GM12878 (cell line): ENCODE measurements around the gene DBNDD2. TPM values are rescaled to one million over a fixed set of nuclear protein-coding genes. Genes with fewer than 3 reads are reported as not detected.

Source experiments
- BACH1 ChIP-seq: fragments of 450-650 bp; IDR thresholded peaks from 2 replicates; pipeline ENCODE4 v1.6.1; 2017; ENCODE audit warnings: mild to moderate bottlenecking, borderline replicate concordance
- CEBPB ChIP-seq, 2 experiments: fragments of 150-350 bp in 1 of 2; IDR thresholded peaks; 2 replicates each; pipeline ENCODE4 v1.6.1; 2012 to 2014; ENCODE audit warnings: low read depth in 2 of 2, low read length in 2 of 2, borderline replicate concordance in 1 of 2, inconsistent platforms in 1 of 2
- CREB1 ChIP-seq: IDR thresholded peaks from 2 replicates; pipeline ENCODE4 v1.6.1; 2012; ENCODE audit warnings: low read depth, mild to moderate bottlenecking, inconsistent platforms
- NFYA ChIP-seq: IDR thresholded peaks from 2 replicates; pipeline ENCODE4 v1.6.1; 2011; ENCODE audit warnings: low read depth, mild to moderate bottlenecking, low read length, improper control_type of control experiment, borderline replicate concordance
- PAX8 ChIP-seq: fragments of 450-650 bp; IDR thresholded peaks from 2 replicates; pipeline ENCODE4 v1.6.1; 2017; ENCODE audit warnings: mild to moderate bottlenecking, moderate library complexity
- POLR2AphosphoS5 ChIP-seq: IDR thresholded peaks from 2 replicates; pipeline ENCODE4 v1.6.1; 2011; ENCODE audit warnings: mild to moderate bottlenecking, low read length, inconsistent platforms
- POU2F2 ChIP-seq: IDR thresholded peaks from 3 replicates; pipeline ENCODE4 v1.6.1; 2011; ENCODE audit warnings: low read depth, mild to moderate bottlenecking, low read length, borderline replicate concordance
- RCOR1 ChIP-seq: conservative IDR thresholded peaks from 2 replicates; pipeline ENCODE4 v1.6.1; 2012; ENCODE audit warnings: low read depth, low read length, improper control_type of control experiment
- RUNX3 ChIP-seq: IDR thresholded peaks from 2 replicates; pipeline ENCODE4 v1.6.1; 2012; ENCODE audit warnings: low read length, inconsistent platforms
- SMAD5 ChIP-seq: IDR thresholded peaks from 2 replicates; pipeline ENCODE4 v1.6.1; 2016; ENCODE audit warnings: antibody characterized with exemption, low read depth
- SREBF2 ChIP-seq: IDR thresholded peaks from 2 replicates; pipeline ENCODE4 v1.6.1; 2012; ENCODE audit warnings: mild to moderate bottlenecking, low read length
- STAT3 ChIP-seq: IDR thresholded peaks from 2 replicates; pipeline ENCODE4 v1.6.1; 2011; ENCODE audit warnings: low read depth, low read length, improper control_type of control experiment
- TBL1XR1 ChIP-seq: IDR thresholded peaks from 2 replicates; pipeline ENCODE4 v1.6.1; 2012; ENCODE audit warnings: low read depth, low read length, improper control_type of control experiment
- TCF7 ChIP-seq: IDR thresholded peaks from 2 replicates; pipeline ENCODE4 v1.6.1; 2014; ENCODE audit warnings: antibody characterized with exemption, borderline replicate concordance
- YY1 ChIP-seq: IDR thresholded peaks from 2 replicates; pipeline ENCODE4 v1.6.1; 2011; ENCODE audit warnings: low read depth, mild to moderate bottlenecking, low read length
- ZNF384 ChIP-seq: IDR thresholded peaks from 2 replicates; pipeline ENCODE4 v1.6.1; 2012; ENCODE audit warnings: low read depth, mild to moderate bottlenecking, low read length, improper control_type of control experiment, borderline replicate concordance
- ZNF622 ChIP-seq: fragments of 450-650 bp; IDR thresholded peaks from 2 replicates; pipeline ENCODE4 v1.6.1; 2017; ENCODE audit warnings: mild to moderate bottlenecking, inconsistent platforms
- polyA plus RNA-seq, 11 experiments: library from polyadenylated mRNA; depleted of rRNA in 4 of 11; unstranded in 6 of 11; stranded (reverse) in 5 of 11; fragments of >200 nt; fragmentation: Nextera tagmentation in 4 of 11; fragmentation: Illumina TruSeq in 1 of 11; extraction: Ambion mirVana in 4 of 11; extraction: Trizol in 1 of 11; gene quantifications; 1 replicate in 1 of 11; 2 replicates in 10 of 11; pipeline versions ENCODE4 v1.2.1 to v1.2.3, GENCODE V29; 2011 to 2016; ENCODE audit warnings: inconsistent platforms in 2 of 11, missing spikeins in 2 of 11, low read depth in 1 of 11
- total RNA-seq, 4 experiments: library from RNA; depleted of rRNA in 3 of 4; stranded (reverse); fragments of >200 nt in 3 of 4; fragmentation: Illumina TruSeq in 1 of 4; extraction: Trizol in 1 of 4; gene quantifications; 2 replicates each; pipeline versions ENCODE4 v1.2.1 to v1.2.3, GENCODE V29; 2013 to 2021
- TF ChIP-seq, protein P1 (sequence below): IDR thresholded peaks from 2 replicates; pipeline ENCODE4 v1.6.1; 2012; ENCODE audit warnings: mild to moderate bottlenecking, low read depth, low read length
- TF ChIP-seq, protein P2 (sequence below): fragments of 450-650 bp; IDR thresholded peaks from 2 replicates; pipeline ENCODE4 v1.6.1; 2018; ENCODE audit warnings: mild to moderate bottlenecking, low read depth, moderate library complexity; ENCODE audit not compliant: partially characterized antibody
- TF ChIP-seq, protein P3 (sequence below): IDR thresholded peaks from 2 replicates; pipeline ENCODE4 v1.6.1; 2011; ENCODE audit warnings: borderline replicate concordance, low read depth, mild to moderate bottlenecking, moderate library complexity, mixed read lengths, low read length; ENCODE audit not compliant: insufficient read depth; ENCODE audit errors: extremely low read length
- TF ChIP-seq, protein P4 (sequence below): fragments of 450-650 bp; IDR thresholded peaks from 2 replicates; pipeline ENCODE4 v1.6.1; 2018; ENCODE audit warnings: borderline replicate concordance, mild to moderate bottlenecking; ENCODE audit not compliant: partially characterized antibody

DBNDD2 gene
- total and polyA plus RNA-seq, 10 of the 15 experiments (the other 5 are each of a cell fraction or from before 2014, with no cell fraction given): 0.17 to 5.7 (median 0.49) TPM; not detected in 1

DNA sequence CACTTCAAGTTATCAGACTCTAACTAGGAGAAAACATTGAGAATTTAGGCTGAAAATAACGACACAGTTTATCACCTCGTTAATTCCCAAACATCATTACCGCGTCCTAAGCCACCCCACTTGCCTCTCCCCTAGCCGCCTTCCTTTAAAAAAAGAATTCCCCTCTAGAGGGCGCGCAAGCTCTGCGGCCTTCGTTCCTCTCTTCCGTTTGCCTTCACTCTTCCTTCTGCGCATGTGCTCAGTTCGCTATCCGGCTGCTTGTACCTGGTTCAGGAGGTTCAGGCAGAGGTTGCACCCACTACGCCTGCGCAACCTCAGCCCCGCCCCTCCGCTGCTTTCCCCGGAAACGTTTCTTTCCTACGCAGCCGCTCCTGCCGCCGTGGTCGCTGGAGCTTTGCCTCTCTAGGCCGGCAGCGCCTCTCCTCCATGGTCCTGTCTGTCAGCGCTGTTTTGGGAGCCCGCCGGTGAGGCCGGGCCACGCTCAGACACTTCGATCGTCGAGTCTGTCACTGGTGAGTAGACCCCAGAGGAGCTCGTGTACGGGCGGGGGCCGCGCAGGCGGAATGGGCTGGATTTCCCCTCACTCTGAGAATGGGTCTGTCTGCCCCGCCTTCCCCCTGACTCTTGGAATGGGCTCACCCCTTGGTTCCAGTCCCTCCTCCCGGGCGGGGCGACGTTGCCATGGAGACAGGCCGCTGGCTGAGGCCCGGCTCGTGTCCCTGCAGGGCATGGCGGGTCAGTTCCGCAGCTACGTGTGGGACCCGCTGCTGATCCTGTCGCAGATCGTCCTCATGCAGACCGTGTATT is 45.1 kb upstream of the DBNDD2 start, which contains the start of gene SYS1 (continued):
- TF ChIP-seq, protein P1, sequence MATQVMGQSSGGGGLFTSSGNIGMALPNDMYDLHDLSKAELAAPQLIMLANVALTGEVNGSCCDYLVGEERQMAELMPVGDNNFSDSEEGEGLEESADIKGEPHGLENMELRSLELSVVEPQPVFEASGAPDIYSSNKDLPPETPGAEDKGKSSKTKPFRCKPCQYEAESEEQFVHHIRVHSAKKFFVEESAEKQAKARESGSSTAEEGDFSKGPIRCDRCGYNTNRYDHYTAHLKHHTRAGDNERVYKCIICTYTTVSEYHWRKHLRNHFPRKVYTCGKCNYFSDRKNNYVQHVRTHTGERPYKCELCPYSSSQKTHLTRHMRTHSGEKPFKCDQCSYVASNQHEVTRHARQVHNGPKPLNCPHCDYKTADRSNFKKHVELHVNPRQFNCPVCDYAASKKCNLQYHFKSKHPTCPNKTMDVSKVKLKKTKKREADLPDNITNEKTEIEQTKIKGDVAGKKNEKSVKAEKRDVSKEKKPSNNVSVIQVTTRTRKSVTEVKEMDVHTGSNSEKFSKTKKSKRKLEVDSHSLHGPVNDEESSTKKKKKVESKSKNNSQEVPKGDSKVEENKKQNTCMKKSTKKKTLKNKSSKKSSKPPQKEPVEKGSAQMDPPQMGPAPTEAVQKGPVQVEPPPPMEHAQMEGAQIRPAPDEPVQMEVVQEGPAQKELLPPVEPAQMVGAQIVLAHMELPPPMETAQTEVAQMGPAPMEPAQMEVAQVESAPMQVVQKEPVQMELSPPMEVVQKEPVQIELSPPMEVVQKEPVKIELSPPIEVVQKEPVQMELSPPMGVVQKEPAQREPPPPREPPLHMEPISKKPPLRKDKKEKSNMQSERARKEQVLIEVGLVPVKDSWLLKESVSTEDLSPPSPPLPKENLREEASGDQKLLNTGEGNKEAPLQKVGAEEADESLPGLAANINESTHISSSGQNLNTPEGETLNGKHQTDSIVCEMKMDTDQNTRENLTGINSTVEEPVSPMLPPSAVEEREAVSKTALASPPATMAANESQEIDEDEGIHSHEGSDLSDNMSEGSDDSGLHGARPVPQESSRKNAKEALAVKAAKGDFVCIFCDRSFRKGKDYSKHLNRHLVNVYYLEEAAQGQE: no peak
- TF ChIP-seq ZNF622 (no peak), POU2F2 (no peak), RCOR1 (0 out of 2 replicates have a peak, but pooled peaks have one; percentile 40), STAT3 (no peak), SMAD5 (no peak; the same call in 1 of the 2 replicates), POLR2AphosphoS5 (peak; percentile 90), TBL1XR1 (peak; percentile 42; the same call in 1 of the 2 replicates), YY1 (peak; percentile 52), RUNX3 (peak; percentile 62), CREB1 (peak; percentile 53; the same call in 1 of the 2 replicates), CEBPB (IDR thresholded peaks at IDR 0.05; ENCODE audit: borderline replicate concordance in 1 of 2, low read depth in 2 of 2, low read length in 2 of 2) (no peak), PAX8 (no peak), ZNF384 (no peak), TCF7 (no peak), BACH1 (peak; percentile 78; the same call in 1 of the 2 replicates), NFYA (no peak), SREBF2 (no peak)
- TF ChIP-seq, protein P2, sequence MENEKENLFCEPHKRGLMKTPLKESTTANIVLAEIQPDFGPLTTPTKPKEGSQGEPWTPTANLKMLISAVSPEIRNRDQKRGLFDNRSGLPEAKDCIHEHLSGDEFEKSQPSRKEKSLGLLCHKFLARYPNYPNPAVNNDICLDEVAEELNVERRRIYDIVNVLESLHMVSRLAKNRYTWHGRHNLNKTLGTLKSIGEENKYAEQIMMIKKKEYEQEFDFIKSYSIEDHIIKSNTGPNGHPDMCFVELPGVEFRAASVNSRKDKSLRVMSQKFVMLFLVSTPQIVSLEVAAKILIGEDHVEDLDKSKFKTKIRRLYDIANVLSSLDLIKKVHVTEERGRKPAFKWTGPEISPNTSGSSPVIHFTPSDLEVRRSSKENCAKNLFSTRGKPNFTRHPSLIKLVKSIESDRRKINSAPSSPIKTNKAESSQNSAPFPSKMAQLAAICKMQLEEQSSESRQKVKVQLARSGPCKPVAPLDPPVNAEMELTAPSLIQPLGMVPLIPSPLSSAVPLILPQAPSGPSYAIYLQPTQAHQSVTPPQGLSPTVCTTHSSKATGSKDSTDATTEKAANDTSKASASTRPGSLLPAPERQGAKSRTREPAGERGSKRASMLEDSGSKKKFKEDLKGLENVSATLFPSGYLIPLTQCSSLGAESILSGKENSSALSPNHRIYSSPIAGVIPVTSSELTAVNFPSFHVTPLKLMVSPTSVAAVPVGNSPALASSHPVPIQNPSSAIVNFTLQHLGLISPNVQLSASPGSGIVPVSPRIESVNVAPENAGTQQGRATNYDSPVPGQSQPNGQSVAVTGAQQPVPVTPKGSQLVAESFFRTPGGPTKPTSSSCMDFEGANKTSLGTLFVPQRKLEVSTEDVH: no peak
- TF ChIP-seq, protein P3, sequence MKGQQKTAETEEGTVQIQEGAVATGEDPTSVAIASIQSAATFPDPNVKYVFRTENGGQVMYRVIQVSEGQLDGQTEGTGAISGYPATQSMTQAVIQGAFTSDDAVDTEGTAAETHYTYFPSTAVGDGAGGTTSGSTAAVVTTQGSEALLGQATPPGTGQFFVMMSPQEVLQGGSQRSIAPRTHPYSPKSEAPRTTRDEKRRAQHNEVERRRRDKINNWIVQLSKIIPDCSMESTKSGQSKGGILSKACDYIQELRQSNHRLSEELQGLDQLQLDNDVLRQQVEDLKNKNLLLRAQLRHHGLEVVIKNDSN: no peak
- TF ChIP-seq, protein P4, sequence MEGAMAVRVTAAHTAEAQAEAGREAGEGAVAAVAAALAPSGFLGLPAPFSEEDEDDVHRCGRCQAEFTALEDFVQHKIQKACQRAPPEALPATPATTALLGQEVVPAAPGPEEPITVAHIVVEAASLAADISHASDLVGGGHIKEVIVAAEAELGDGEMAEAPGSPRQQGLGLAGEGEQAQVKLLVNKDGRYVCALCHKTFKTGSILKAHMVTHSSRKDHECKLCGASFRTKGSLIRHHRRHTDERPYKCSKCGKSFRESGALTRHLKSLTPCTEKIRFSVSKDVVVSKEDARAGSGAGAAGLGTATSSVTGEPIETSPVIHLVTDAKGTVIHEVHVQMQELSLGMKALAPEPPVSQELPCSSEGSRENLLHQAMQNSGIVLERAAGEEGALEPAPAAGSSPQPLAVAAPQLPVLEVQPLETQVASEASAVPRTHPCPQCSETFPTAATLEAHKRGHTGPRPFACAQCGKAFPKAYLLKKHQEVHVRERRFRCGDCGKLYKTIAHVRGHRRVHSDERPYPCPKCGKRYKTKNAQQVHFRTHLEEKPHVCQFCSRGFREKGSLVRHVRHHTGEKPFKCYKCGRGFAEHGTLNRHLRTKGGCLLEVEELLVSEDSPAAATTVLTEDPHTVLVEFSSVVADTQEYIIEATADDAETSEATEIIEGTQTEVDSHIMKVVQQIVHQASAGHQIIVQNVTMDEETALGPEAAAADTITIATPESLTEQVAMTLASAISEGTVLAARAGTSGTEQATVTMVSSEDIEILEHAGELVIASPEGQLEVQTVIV: peak; percentile 84
